GM18499 (cell line): ENCODE measurements around the gene HCFC1.

Experiments
- ATAC-seq: cut with Tn5 transposase; IDR thresholded peaks from one replicate; pipeline ENCODE4 v1.9.1; 2021; ENCODE audit warnings: moderate number of reproducible peaks; ENCODE audit not compliant: insufficient read depth, unreplicated experiment

Gene HCFC1

DNA sequence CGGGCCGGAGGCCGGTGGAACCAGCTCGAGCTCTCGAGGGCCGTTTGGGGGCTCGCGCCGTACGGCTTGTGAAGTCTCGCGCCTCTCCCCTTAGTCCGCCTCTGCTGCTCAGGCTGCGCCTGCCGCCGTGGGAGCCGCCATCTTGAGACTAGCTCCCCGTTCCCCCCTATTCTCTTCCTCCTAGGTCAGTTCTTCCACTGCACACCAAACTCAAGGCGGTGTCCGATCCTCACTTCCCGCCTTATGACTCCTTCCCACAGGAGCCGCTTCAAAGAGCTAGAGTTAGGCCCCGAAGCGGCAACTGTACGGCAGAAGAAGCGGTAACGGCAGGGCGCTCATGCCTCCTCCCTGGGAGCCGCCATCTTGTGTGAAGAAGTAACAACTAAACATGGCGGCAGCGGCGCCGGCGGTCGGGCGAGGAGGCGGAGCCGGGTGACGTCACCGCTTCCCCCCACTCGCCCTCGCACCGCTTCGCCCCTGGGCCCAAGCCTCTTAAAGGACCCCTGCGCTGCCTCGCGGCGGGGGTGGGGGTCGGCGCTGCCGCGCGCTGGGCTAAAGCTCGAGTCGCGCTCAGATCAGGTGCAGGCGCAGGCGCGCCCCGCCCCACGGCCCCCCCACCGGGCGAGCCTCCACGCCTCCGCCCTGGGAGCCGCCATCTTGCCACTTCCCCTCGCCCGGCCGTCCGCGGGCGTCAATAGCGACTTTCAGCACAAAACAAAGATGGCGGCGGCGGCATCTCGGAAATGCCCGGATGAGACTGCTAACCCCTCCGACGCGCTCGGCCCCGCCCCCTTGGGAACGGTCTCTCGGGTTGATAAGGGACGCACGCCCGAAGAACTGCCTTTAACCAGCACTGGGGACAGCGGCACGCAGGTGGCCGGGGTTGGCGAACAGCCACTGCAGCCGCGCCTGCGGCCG, at the start of gene HCFC1:
Gene HCFC1, minus strand, starts transcription at position 369 of the 918 bp plus-strand sequence. CDS start 978 bp downstream, outside the sequence.
- ATAC-seq, result no peak

DNA sequence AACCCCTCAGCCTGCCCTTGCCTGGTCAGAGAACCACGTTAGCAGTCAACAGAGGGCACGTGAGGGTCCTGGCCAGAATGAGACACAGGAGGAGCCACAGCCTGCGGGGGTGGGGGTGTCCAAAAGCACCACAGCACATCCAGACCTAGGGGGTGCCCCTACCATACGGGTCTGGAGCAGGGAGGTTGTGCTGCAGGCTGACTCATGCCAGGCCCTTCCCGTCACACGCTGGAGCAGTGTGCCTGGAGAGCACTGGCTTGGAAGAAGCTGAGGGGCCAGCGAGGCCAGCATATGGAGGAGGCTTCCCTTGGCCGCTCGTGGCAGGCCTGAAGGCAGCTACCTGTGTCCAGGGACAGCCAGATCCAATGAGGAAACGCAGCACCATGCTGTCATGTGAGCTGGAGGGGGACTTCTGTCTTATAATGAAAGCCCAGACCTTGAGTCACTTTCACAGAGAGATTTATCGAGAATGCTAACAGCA, 49.6 kb upstream of the HCFC1 start:
- ATAC-seq, result no peak

DNA sequence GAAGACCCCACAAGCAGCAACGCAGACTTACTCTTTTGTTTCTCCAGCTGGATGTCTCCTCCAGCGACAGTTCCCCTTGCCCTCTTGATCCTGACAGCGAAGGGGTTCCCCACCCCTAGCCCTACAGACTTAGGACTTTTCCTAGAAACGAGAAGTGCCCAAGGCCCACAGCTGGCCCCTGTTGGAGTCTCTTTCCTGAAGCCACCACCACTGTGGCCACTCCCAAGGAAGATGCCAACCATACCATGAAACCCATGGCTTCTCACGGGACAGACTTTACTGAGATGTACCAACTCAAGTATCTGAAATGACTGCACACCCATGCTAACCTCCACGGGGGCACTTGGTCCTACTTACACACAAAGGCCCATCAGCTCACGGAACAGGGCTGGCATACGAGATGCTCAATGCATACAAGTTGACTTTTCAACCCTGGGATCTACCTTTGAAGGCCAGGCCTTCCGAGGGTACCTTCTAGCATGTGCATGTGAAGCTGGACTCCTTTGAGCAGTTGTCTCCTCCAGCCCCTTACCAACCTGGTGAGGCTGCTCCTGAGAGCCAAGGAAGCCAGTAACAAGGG, 49.0 kb upstream of the HCFC1 start:
- ATAC-seq, result no peak

DNA sequence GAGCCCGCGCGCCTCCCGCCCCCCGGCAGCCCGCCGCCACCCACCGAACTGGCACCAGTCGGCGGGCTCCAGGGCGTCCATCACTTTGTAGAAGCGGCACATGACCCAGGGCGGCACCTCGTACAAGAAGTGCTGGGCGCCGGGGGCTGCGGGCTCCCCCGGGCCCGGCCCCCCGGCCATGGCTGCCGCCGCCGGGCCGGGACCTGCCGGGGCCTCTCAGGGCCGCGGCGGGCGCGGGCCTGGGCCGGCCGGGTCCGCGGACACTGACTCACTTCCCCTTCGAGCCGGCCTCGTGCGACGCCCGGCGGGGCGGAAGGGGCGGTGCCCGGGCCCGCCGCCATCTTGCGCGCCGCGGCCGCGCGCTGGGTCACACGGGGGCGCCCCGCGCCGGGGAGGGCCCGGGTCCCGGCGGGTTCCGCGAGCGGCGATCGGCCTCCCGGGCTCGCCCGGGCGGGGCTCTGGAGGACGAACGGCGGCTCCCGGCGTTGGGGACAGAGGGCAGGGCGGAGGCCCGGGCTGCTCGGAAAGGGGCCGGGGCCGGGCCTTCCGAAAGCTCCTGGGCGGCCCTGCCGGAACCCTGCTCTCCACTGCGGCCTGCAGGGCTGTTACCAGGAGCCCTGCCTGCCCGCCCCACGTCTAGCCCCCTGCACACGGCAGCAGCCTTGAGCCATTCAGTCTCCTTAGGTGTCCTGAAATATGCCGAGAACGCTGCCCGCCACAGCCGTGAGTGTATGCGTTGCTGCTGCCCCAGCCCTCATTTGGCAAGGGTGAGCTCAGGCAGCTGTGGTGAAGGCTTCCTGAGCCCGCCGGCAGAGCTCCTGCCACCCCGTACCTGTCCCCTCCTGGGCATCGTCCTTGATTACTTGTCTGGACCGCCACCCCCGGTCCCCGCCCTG, 48.3 kb upstream of the HCFC1 start, which contains the start of gene IRAK1:
Gene IRAK1, minus strand, starts transcription at position 270 of the 896 bp plus-strand sequence. Its CDS starts 90 bp downstream, at position 180.
- ATAC-seq, result no peak

DNA sequence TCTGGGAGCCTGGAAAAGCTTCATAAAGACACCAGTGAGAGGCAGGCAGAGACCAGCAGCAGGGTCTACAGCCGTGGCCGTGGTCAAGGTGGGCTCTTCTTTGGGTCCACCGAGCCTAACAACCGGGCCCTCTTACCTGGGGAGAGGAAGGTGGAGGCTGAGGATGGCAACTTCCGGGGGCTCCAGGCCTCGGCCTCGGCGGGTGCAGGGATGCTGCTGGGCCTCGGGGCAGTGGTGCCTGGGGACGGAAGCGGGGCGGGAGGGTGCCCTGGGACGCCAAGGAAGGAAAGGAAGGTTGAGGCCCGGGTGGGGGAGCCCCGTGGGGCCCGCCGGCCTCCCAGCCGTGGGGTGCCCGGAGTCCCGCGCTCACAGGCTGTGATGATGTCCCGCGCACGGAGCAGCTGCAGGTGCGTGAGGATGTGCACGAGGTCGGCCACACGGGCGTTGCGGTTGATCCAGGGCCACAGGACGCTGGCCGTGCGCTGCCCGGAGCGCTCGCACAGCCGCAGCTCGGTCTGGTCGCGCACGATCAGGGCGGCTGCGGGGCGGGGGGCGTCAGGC, 47.5 kb upstream of the HCFC1 start:
- no peak for ATAC-seq

DNA sequence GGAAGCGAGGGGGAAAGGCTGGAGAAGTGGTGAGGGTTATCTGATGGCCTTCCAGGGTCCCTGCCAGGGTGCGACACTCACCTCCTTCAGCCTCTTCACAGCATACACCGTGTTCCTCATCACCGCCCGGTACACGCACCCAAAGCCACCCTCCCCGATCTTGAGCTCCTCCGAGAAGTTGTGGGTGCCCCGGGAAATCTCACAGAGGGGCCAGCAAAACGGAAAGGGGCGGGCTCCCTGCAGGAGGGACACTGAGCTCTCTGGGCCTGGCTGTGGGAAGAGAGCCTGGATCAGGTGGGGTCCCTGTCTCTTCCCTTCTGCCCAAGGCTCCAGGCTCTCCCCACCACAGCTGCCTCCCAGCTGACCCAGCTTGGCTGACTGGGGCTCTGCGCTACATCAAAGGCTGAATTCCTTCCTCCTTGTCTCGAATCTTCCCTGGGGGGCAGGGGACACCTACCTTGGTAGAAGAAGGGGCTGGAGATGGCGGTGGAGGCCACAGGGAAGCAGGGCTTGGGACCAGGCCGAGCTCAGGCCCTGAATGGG, 47.0 kb upstream of the HCFC1 start:
- ATAC-seq, result no peak

DNA sequence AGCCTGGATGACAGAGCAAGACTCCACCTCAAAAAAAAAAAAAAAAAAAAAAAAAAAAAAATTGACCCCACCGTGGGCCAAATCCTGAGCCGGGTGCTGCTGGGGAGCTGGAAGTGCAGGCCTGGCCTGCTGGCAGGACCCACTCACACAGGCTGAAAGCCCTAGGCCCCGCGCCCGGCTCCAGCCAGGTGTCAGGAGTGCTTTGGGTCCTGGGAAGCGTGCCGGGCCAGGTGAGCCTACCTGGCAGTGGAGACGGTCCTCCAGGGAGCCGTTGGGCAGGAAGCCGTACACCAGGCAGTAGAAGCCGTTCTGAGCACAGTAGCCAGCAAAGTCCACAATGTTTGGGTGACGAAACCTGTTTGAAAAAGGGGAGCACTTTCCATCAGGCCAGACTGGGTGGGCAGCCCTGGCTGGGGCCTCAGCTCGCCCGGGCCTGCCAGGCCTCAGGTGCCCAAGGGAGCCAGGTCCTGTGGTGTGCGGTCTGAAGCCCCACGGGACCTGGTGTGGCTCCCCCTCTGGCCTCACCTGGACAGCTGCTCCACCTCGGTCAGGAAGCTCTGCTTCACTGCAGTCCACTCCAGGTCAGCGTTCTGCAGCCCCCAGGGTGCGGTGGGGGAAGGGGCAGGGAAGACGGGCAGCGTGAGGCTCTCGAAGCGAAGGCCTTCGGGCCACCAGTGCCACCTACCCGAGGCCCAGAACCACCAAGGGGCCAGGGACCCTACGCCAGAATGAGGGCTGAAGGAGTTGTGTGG, 46.3 kb upstream of the HCFC1 start:
- no peak for ATAC-seq

DNA sequence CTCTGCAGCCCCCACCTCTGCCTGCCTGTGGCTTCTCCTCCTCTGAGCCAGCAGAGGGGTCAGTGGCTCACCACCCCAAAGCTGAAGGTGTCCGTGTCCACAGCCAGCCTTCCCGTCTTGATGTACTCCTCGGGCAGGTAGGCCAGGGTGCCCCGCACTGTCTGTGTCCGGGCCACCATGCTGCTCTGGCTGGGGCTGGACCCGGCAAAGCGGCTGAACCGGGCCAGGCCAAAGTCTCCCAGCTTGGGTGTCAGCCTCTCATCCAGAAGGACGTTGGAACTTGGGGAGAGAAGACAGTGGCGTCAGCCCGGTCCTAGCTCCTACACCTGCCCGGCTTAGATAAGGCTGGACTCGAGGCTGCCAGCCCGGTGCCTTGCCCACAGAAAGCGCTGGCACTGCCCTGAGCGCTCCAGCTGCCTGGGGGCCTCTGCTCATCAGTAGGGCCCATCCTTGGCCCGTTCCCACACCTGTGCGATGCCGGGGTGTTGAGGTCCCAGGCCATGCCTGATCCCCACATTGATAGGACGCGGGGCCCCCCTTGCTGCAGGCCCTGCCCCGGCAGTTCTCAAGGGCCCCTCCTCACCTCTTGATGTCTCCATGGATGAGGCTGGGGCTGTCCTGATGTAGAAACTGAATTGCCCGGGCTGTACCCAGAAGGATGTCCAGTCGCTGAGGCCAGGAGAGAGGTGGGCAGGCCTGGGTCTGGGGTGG, 44.9 kb upstream of the HCFC1 start:
- no peak for ATAC-seq

DNA sequence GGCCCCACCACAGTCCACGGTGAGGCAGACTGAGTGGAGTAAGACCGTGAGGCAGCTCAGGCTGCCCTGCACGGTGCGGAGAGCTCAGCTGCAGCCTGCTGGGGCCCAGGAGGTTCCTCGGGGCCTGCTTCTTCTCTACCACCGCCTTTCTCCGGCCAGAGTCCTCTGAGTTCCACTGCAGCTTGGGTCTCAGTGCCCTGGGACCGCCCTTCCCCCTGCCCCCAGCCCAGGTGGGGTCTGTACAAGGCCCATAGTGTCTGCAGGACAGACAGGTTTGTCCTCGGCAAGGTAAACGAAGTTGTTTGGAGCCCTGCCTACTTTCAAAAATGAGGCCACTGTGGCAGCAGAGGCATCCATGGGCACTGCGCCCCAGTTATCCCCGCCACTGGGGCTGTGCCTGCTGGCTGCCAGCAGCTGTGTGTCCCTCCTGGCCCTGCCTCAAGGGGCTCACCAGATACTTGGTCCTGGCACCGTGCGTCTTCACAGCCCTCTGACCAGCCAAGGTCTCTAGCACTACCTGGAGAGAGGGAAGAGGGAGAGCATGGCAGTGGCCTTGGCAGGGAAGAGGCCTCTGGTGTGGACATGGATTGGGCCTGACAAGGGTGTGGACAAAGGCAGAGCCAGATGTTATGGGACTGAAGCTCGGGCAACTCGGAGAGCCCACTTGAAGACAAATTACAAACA, 44.1 kb upstream of the HCFC1 start:
- no peak for ATAC-seq

DNA sequence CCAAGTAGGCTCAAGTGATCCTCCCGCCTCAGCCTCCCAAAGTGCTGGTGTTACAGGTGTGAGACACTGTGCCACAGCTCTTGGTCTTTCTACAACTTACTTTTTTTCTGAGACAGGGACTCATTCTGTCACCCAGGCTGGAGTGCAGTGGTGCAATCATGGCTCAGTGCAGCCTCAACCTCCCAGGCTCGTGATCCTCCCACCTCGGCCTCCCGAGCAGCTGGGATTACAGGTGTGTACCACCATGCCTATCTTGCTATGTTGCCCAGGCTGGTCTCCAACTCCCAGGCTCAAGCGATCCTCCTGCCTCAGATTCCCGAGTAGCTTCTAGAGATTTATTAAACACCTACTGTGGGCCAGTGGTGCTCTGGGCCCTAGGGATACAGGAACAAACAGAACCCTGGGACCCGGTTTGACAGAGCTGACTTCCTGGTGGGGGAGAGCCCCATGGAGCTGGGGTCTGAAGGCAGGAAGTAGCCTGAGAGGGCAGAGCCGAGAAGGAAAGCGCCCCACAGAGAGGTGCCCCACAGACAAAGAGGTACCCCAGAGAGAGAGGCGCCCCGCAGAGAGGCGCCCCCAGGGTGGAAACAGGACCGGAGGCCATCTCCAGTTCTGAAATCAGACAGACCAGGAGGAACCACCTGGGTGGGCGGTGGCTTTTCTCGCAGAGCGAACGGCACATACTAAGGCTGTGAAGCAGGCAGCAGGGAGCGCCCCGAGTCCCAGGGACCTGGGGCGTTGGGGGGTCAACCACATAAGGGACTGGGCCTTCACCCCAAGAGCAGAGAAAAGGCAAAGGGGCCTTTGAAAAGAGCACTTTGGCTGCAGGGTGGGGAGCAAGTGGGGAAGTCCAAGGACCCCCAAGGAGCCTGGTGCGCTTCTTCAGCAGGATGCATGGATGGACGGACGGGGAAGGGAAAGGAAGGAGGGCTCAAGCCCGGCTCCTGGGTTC, 43.1 kb upstream of the HCFC1 start:
- ATAC-seq, result no peak

DNA sequence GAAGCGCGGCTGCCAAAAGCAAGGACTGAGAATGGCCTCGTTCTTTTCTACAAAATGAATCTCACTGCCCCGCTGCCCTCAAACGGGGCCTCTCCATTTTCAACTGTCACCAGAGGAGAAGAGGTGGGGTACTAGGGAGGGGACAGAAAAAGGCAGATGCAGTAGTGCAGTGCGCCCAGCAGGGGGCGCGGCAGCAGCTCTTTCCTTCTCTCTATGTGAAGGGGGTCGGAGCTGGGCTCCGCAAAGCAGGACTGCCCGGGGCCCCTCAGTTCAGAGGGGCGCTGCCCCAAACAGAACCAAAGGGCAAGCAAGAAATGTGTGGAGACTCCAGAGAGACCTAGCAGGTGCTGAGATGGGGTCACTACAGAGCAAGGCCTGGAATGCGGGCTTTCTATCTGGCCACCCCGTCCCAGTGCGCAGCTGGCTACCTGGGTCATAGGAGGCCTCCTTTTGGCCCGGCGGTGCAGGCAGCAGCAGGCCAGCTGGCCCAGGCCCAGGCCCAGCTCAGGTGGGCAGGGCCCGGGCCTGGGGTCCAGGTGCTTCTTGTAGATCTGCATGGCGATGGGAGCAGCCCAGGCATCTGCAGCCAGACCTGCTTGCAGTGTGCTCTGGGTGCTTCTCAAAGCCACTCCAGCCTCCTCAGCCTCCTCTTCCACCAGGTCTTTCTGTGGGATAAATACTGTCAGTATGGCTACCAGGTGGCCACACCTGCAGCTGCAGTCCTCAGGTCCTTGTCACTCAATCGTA, 42.2 kb upstream of the HCFC1 start:
- ATAC-seq, result no peak

DNA sequence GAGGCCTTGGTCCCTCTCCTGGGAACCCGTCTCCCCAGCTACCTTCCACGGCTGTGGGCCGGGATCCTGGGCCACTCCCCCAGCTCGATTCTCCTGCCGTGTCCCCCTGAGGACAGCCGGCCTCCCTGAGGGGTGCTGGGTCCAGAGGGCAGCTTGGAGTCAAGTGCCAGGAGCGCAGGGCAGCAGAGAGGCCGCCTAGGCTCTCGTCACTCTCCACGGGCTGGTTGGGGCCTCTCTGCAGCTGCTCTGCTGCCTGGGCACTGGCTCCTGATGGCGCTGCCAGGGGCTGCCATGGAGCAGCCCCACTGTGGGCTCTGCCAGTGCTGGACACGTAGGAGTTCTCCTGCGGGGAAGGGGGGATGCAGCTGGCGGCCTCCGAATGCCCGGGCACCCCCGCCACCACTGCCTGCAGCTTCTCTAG, 41.4 kb upstream of the HCFC1 start:
- ATAC-seq, result no peak

DNA sequence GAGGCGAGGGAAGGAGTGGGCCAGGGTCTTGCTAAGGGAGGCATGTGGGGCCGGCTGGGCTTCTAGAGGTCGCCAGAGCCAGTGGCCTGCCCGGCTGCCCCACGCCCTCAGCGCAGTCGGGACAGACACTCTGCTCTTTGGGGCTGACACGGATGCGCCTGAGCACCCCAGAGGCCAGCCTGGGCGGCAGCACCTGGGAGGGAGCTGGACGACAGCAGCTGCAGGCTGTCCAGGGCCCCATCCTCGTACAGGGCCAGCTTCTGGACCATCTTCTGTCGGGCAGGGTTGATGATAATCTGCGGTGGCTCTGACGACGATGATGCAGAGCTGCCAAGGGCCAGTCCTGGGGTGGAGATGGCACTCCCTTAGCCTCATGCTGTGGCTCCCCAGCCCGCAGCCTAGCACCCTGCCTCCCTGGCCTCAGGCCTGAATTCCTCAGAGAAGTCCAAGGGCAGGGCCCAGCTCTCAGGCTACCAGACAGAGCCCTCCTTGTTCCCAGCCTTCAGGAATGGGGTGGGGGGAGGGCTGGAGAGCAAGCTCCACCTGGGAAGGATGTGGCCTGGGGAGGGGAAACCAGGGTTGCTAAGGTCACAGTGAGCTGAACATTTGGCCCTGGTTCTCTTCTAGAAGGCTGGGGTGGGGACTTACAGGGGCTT, 40.8 kb upstream of the HCFC1 start:
- no peak for ATAC-seq

DNA sequence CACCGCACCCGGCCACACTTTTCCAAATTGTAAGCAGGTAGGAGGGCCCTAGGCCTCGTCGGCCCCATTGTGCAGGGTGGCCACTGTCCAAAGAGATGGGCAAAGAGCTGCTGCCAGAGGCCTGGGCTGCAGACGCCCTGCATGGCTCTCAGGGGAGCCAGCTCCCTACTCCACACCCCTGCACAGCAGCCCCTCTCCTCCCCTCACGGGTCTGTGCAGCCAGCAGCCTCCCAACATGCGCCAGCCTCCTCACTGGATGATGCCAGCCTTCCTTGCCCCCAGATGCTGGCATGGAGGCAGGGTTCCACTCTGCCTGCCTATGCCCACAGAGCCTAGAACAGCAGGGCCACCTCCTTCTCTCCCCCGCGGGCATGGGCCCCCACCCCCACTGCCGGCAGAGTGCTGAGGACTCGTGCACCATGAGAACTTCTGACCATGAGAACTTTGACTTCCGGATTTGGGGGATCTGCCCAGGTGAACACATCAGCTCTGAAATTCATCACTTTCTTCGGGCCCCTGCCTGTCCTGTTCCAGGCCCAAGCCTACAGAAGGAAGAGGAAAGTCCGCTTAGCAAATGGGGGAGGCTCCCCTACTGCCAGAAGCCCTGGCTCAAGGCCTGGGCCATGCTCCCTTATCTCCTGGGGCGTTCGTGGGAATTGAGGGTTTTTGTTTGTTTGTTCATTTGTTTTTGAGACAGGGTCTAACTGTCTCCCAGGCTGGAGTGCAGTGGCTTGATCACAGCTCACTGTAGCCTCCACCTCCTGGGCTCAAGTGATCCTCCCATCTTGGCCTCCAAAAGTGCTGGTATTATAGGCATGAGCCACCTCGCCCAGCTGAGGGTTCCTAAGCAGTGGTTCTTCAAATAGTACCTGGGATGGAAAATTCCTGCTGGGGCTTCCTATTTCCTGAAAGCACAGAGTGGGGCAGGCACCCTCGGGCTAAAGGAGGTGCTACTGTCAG, 40.0 kb upstream of the HCFC1 start:
- ATAC-seq, result no peak
